HCT116 (cell line): Measurements from ENCODE around the gene ZFYVE1. TPM values are rescaled to one million over a fixed set of nuclear protein-coding genes. Genes with fewer than 3 reads are reported as not detected.

Experiments
- ATAC-seq: fragments of 200-7000 bp; cut with Tn5 transposase; 2 replicates; pipeline ENCODE4 v1.9.1; 2020; ENCODE audit warnings: mild to moderate bottlenecking, moderate library complexity
- BruUV-seq: library from RNA; stranded (reverse); fragments of 400-500 nt; replicated peaks from 2 replicates; lab custom pipeline; 2021; lab: Mats Ljungman, UMichigan
- CTCF ChIA-PET: fragments of 300-600 bp; sonication (Branson Sonifier 250); formaldehyde crosslinking; loops from one replicate; lab custom pipeline; 2021; ENCODE audit warnings: antibody characterized with exemption; lab: Charles Lee
- POLR2A ChIA-PET: fragments of 300-600, 350-600 bp; sonication (Branson Sonifier 250); formaldehyde crosslinking; loops from one replicate; lab custom pipeline; 2021; ENCODE audit warnings: antibody characterized with exemption; lab: Charles Lee
- RAD21 ChIA-PET, 2 experiments: fragments of 300-600 bp; sonication (Branson Sonifier 250); formaldehyde crosslinking; loops; one replicate each; lab custom pipeline; 2023; ENCODE audit warnings: low total read pairs in 2 of 2; ENCODE audit not compliant: uncharacterized antibody in 2 of 2, unreplicated experiment in 2 of 2, low non-redundant PET in 1 of 2; lab: Charles Lee
- DNase-seq: peaks from one replicate; pipeline ENCODE4 v3.0.0-alpha.2; 2010; ENCODE audit warnings: low read depth, low spot score
- H2AFZ ChIP-seq: fragments of 200-600 bp; shearing (Covaris generic), sonication (generic); 2 replicates; pipeline ENCODE4 v1.6.1; 2017; ENCODE audit warnings: low read depth, mixed run types, mixed read lengths, antibody characterized with exemption, low read length; ENCODE audit not compliant: poor library complexity, severe bottlenecking
- H3K27ac ChIP-seq: 2 replicates; pipeline ENCODE4 v1.5.1; 2012; ENCODE audit warnings: low read depth, low read length
- H3K27me3 ChIP-seq: fragments of 200-600 bp; sonication (generic); 2 replicates; pipeline ENCODE4 v1.6.1; 2016; ENCODE audit warnings: mixed run types, low read length, mixed read lengths; ENCODE audit not compliant: insufficient read depth
- H3K36me3 ChIP-seq, 2 experiments: fragments of 200-500 bp in 1 of 2; fragments of 200-600 bp in 1 of 2; sonication (Bioruptor generic) in 1 of 2; sonication (generic) in 1 of 2; 2 replicates each; pipeline versions ENCODE4 v1.5.1 to v1.6.1; 2014 to 2016; ENCODE audit warnings: low read length in 2 of 2, inconsistent platforms in 1 of 2, mixed read lengths in 1 of 2, mixed run types in 1 of 2; ENCODE audit not compliant: insufficient read depth in 2 of 2, control insufficient read depth in 1 of 2
- H3K4me1 ChIP-seq, 2 experiments: fragments of 200-600 bp in 1 of 2; sonication (generic) in 1 of 2; 2 replicates each; pipeline versions ENCODE4 v1.5.1 to v1.6.1; 2012 to 2017; ENCODE audit warnings: low read length in 2 of 2, inconsistent platforms in 1 of 2, mild to moderate bottlenecking in 1 of 2, mixed read lengths in 1 of 2, mixed run types in 1 of 2, moderate library complexity in 1 of 2; ENCODE audit not compliant: insufficient read depth in 2 of 2, control insufficient read depth in 1 of 2
- H3K4me2 ChIP-seq: fragments of 200-600 bp; sonication (generic); 2 replicates; pipeline ENCODE4 v1.6.1; 2017; ENCODE audit warnings: mixed run types, low read length, mixed read lengths
- H3K4me3 ChIP-seq, 2 experiments: fragments of 200-600 bp in 1 of 2; sonication (generic) in 1 of 2; replicated peaks in 1 of 2; 2 replicates each; pipeline ENCODE4 v1.5.1; 2011 to 2016; ENCODE audit warnings: low read length in 2 of 2, control low read depth in 1 of 2, low read depth in 1 of 2, mild to moderate bottlenecking in 1 of 2, mixed read lengths in 1 of 2, mixed run types in 1 of 2
- H3K79me2 ChIP-seq: fragments of 200-600 bp; sonication (generic); 2 replicates; pipeline ENCODE4 v1.6.1; 2017; ENCODE audit warnings: mild to moderate bottlenecking, mixed run types, low read length, moderate library complexity, mixed read lengths; ENCODE audit not compliant: insufficient read depth
- H3K9ac ChIP-seq: fragments of 200-600 bp; sonication (generic); 2 replicates; pipeline ENCODE4 v1.6.1; 2016; ENCODE audit warnings: low read length, mixed read lengths
- H3K9me2 ChIP-seq: fragments of 200-600 bp; sonication (generic), shearing (Covaris generic); 2 replicates; pipeline ENCODE4 v1.6.1; 2017; ENCODE audit warnings: mixed run types, mild to moderate bottlenecking, moderate library complexity; ENCODE audit not compliant: insufficient read depth
- H3K9me3 ChIP-seq, 2 experiments: fragments of 200-500 bp in 1 of 2; fragments of 200-600 bp in 1 of 2; sonication (Bioruptor generic) in 1 of 2; sonication (generic) in 1 of 2; 2 replicates each; pipeline ENCODE4 v1.6.1; 2014 to 2017; ENCODE audit warnings: low read length in 2 of 2, mixed read lengths in 2 of 2, inconsistent platforms in 1 of 2, low read depth in 1 of 2, mild to moderate bottlenecking in 1 of 2, mixed run types in 1 of 2, moderate library complexity in 1 of 2; ENCODE audit not compliant: control insufficient read depth in 1 of 2, insufficient read depth in 1 of 2
- H4K20me1 ChIP-seq: fragments of 200-600 bp; sonication (generic), shearing (Covaris generic); 2 replicates; pipeline ENCODE4 v1.6.1; 2017; ENCODE audit warnings: mixed run types, mild to moderate bottlenecking, moderate library complexity; ENCODE audit not compliant: insufficient read depth
- CTCF ChIP-seq, 3 experiments: fragments of 200-600 bp in 1 of 3; sonication (generic) in 1 of 3; IDR thresholded peaks in 2 of 3; conservative IDR thresholded peaks in 1 of 3; 2 replicates each; pipeline ENCODE4 v1.5.1; 2012 to 2017; ENCODE audit warnings: low read depth in 2 of 3, low read length in 2 of 3, antibody characterized with exemption in 1 of 3, borderline replicate concordance in 1 of 3, control low read depth in 1 of 3, mild to moderate bottlenecking in 1 of 3, mixed read lengths in 1 of 3, mixed run types in 1 of 3, moderate library complexity in 1 of 3; ENCODE audit not compliant: insufficient read depth in 1 of 3
- EGR1 ChIP-seq: IDR thresholded peaks from 2 replicates; pipeline ENCODE4 v1.6.1; 2012; ENCODE audit warnings: low read depth
- EZH2 ChIP-seq: fragments of 200-600 bp; sonication (generic); IDR thresholded peaks from 2 replicates; pipeline ENCODE4 v1.6.1; 2017; ENCODE audit warnings: antibody characterized with exemption, mixed run types
- FOSL1 ChIP-seq: IDR thresholded peaks from 2 replicates; pipeline ENCODE4 v1.6.1; 2012; ENCODE audit warnings: low read depth
- JUND ChIP-seq: IDR thresholded peaks from 2 replicates; pipeline ENCODE4 v1.6.1; 2012
- POLR2AphosphoS5 ChIP-seq: IDR thresholded peaks from 2 replicates; pipeline ENCODE4 v1.6.1; 2011; ENCODE audit warnings: mild to moderate bottlenecking, low read depth, low read length, moderate library complexity
- SP1 ChIP-seq: IDR thresholded peaks from 2 replicates; pipeline ENCODE4 v1.6.1; 2012; ENCODE audit warnings: low read depth
- YY1 ChIP-seq: IDR thresholded peaks from 2 replicates; pipeline ENCODE4 v1.6.1; 2011; ENCODE audit warnings: low read length, low read depth, moderate library complexity, mild to moderate bottlenecking; ENCODE audit not compliant: insufficient replicate concordance; ENCODE audit errors: extremely low read depth
- ZBTB33 ChIP-seq: IDR thresholded peaks from 2 replicates; pipeline ENCODE4 v1.6.1; 2011; ENCODE audit warnings: mild to moderate bottlenecking, low read length, moderate library complexity; ENCODE audit not compliant: insufficient replicate concordance; ENCODE audit errors: extremely low read depth
- ZFX ChIP-seq: fragments of 450-650 bp; IDR thresholded peaks from 2 replicates; pipeline ENCODE4 v1.6.1; 2017
- intact Hi-C: fragments of 100-400 bp; cut with micrococcal nuclease; formaldehyde crosslinking; loops from 2 replicates; pipeline ENCODE4 v1.10.0; 2022
- total RNA-seq: library from RNA; stranded (reverse); gene quantifications from one replicate; pipeline ENCODE4 v1.2.1, GENCODE V29; 2021; ENCODE audit not compliant: unreplicated experiment
- TF ChIP-seq, protein P1 (sequence below): IDR thresholded peaks from 2 replicates; pipeline ENCODE4 v1.6.1; 2012

Gene ZFYVE1
- total RNA-seq, 1 experiment from 2014 or later, result 7.7 TPM

- CTCF ChIA-PET, result no interaction called here
- no peak for ATAC-seq
- Histone ChIP-seq H3K9ac (no peak overlapping the region), H3K4me2 (peak overlapping the region; percentile 84), H3K4me1 (peaks cover 3 to 22% of the 10 kb centered on the region in 2 experiments; a peak in 3 of 4 replicates), H3K27ac (no peak overlapping the region), H3K9me2 (no peaks in the 10 kb centered on the region), H2AFZ (peak overlapping the region; percentile 95), H3K9me3 (no peaks in the 10 kb centered on the region), H3K36me3 (peaks cover 0 to 3% of the 10 kb centered on the region in 2 experiments; a peak in 1 of 4 replicates), H4K20me1 (no peaks in the 10 kb centered on the region), H3K27me3 (no peaks in the 10 kb centered on the region), H3K4me3 (peak overlapping the region in 1 of 2 experiments; percentile 84; a peak in 2 of 4 replicates), H3K79me2 (no peaks in the 10 kb centered on the region)
- POLR2A ChIA-PET, result interaction anchor here (2.3 kb wide), 1 partner anchor 65 kb away, joined by 10 read pairs; no protein-coding TSS in a partner anchor
- no peak for TF ChIP-seq EGR1
- no peak for TF ChIP-seq ZBTB33
- no peak for TF ChIP-seq POLR2AphosphoS5
- no peak for TF ChIP-seq CTCF (IDR thresholded peaks at IDR 0.05 in 2 of 3, conservative IDR thresholded peaks at IDR 0.05 in 1 of 3; ENCODE audit: borderline replicate concordance in 1 of 3, insufficient read depth in 1 of 3, low read depth in 2 of 3, low read length in 2 of 3)
- no peak for TF ChIP-seq JUND
- no peak for TF ChIP-seq FOSL1
- no peak for TF ChIP-seq SP1
- TF ChIP-seq YY1, result no peak
- TF ChIP-seq EZH2, result no peak
- no peak for TF ChIP-seq ZFX
- TF ChIP-seq, protein P1, sequence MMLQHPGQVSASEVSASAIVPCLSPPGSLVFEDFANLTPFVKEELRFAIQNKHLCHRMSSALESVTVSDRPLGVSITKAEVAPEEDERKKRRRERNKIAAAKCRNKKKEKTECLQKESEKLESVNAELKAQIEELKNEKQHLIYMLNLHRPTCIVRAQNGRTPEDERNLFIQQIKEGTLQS, result no peak
- no peak for DNase-seq
- RAD21 ChIA-PET, result no interaction called here
- no TSS peak for BruUV-seq
- intact Hi-C loops, result loop anchor here (5.0 kb wide), 1 partner anchor 66 kb away; no protein-coding TSS in a partner anchor
These were observed 1.1 kb upstream of the ZFYVE1 start for GRCh38 chr14:73027984-73028383.
